BJ (cell line): ENCODE measurements around the gene C20orf204. TPM values are rescaled to one million over a fixed set of nuclear protein-coding genes. Genes with fewer than 3 reads are reported as not detected.

Experiments used
- CTCF ChIA-PET: fragments of 350-600 bp; formaldehyde crosslinking; extraction: SDS; loops from one replicate; lab custom pipeline; 2021; ENCODE audit warnings: antibody characterized with exemption, inconsistent platforms; lab: Yijun Ruan, JAX
- POLR2A ChIA-PET: fragments of 300-600 bp; sonication (Branson Sonifier 250); formaldehyde crosslinking; extraction: SDS; loops from one replicate; lab custom pipeline; 2021; ENCODE audit warnings: antibody characterized with exemption; lab: Charles Lee
- DNase-seq: peaks from one replicate; pipeline ENCODE4 v3.0.0-alpha.2; 2011; ENCODE audit warnings: low read depth
- H3K27me3 ChIP-seq: 2 replicates; pipeline ENCODE4 v1.6.0; 2011; ENCODE audit warnings: low read length; ENCODE audit not compliant: control insufficient read depth, insufficient read depth
- H3K36me3 ChIP-seq: 2 replicates; pipeline ENCODE4 v1.5.1; 2011; ENCODE audit warnings: low read length; ENCODE audit not compliant: control insufficient read depth, insufficient read depth
- H3K4me3 ChIP-seq: 2 replicates; pipeline ENCODE4 v1.5.1; 2011; ENCODE audit warnings: low read depth, mild to moderate bottlenecking, control low read depth, low read length
- polyA plus RNA-seq: library from polyadenylated mRNA; depleted of rRNA; stranded (reverse); fragments of >200 nt; gene quantifications from 2 replicates; pipeline ENCODE4 v1.2.3, GENCODE V29; 2011
- TF ChIP-seq, protein P1 (sequence below): IDR thresholded peaks from 2 replicates; pipeline ENCODE4 v1.5.1; 2011; ENCODE audit warnings: low read depth, mild to moderate bottlenecking, control low read depth, inconsistent platforms, low read length, moderate library complexity; ENCODE audit not compliant: insufficient read depth

Gene C20orf204
- polyA plus RNA-seq, 1 experiment = 0.05 TPM

DNA sequence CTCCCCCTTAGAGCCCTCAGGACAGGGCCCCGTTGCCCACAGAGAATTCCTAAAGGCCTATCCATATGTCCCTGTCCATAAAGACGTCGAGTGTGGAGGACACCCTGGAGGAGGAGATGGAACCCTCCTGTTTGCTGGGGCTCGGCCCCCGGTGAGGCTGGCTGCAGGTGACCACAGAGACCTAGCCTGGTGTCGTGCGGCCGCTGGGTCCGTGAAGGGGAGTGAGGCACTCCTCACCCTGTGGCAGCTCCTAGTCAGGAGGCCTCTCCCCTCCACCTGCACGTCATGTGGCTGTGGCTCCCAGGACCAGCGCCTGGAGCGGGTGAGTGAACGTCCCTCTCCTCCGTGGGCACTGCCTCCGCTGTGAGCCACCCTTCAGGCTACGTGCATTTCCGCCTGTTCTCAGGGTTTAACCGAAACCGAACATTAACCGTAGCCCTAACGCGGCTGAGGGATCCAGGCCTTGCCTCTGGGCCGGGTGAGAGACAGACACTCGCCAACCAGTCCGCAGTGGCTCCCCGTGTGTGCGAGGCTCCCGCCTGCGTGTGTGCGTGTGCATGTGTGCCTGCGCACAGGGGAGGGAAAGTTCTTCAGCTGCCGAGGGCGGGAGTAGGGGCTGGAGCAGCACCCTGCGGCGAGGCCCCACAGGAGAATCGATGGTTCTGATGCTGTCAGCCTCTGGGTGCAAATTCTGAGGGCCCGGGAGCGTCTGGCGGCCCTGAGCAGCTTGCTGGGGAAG is 21.1 kb downstream of the C20orf204 start:
- peaks cover 5% of the 10 kb centered on the region; the same call in 1 of the 2 replicates for H3K27me3 ChIP-seq
- CTCF ChIA-PET = interaction anchor here (0.7 to 8.0 kb wide), 10 partner anchors 10 to 192 kb away, joined by 3 to 76 read pairs (median 6); partner anchors contain the start of genes C20orf204, PRPF6, SAMD10 and TPD52L2
- DNase-seq = no peak
- H3K4me3 ChIP-seq = no peak overlapping the region
- POLR2A ChIA-PET = no interaction called here
- no peaks in the 10 kb centered on the region for H3K36me3 ChIP-seq
- TF ChIP-seq, protein P1, sequence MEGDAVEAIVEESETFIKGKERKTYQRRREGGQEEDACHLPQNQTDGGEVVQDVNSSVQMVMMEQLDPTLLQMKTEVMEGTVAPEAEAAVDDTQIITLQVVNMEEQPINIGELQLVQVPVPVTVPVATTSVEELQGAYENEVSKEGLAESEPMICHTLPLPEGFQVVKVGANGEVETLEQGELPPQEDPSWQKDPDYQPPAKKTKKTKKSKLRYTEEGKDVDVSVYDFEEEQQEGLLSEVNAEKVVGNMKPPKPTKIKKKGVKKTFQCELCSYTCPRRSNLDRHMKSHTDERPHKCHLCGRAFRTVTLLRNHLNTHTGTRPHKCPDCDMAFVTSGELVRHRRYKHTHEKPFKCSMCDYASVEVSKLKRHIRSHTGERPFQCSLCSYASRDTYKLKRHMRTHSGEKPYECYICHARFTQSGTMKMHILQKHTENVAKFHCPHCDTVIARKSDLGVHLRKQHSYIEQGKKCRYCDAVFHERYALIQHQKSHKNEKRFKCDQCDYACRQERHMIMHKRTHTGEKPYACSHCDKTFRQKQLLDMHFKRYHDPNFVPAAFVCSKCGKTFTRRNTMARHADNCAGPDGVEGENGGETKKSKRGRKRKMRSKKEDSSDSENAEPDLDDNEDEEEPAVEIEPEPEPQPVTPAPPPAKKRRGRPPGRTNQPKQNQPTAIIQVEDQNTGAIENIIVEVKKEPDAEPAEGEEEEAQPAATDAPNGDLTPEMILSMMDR = no peak

DNA sequence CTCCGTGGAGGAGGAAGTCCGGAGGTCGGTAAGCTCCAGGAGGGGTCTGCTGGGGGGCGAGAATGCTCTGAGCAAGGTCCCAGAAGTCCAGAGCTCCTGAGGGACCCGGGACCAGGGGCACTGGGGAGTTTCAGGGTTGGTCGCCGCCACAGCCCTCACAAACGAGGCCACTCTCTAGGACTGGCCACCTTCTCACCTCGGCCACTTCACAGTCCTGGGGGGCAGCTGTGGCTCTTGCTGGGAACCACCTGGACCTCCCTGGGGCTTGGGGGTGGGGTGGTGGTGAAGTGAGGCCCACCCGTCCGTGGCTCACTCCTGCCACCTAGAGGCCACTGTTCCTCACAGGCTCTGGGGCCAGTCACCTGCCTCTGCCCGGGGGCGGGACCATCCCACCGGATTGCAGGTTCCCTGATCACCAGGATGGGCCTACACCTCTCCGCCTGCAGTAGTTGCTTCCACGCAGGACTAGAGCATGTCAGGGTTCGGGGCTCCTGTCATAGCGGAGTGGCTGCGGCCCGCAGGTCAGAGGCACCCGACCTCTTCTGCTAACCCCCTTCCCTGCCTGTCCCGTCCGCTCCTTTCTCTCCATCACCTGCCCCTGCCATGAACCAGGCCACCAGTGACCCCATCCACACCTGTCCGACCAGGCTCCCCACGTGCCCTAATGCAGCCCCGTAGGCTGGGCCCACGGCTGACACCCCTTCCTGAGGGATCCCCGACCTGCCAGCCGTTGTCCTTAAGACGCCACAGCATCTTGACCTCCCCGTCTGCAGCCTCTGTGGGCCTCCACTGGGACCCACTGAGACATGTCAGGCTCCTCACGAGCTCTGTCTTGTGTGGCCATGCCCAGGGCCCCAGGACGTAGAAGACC is 21.9 kb downstream of the C20orf204 start:
- POLR2A ChIA-PET = no interaction called here
- CTCF ChIA-PET = interaction anchor here (0.7 to 8.0 kb wide), 14 partner anchors 10 to 193 kb away, joined by 3 to 76 read pairs (median 6); partner anchors contain the start of genes C20orf204, PRPF6, SAMD10 and TPD52L2
- Histone ChIP-seq H3K4me3 (no peak overlapping the region), H3K36me3 (no peaks in the 10 kb centered on the region), H3K27me3 (peaks cover 1% of the 10 kb centered on the region; the same call in 1 of the 2 replicates)
- no peak for DNase-seq
- TF ChIP-seq, protein P1 = peak; percentile 93

DNA sequence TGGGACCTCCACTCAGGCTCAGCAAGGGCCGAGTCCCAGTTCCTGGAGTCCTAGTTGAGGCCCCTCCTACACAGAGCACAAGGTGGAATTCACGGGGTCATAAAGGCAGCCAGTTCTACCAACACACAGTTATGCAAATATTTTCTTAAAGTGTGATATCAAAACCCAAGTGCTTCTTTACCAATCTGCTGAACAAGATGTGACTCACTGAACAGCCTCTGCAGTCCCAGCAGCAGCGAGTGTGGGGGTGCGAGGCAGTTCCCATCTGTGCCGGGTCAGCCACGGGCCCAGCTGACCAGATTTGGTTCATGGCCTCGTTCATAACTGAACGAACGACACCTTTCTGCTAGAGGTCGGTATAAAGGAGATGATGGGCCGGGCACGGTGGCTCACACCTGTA is 22.6 kb downstream of the C20orf204 start:
- no peak for DNase-seq
- Histone ChIP-seq H3K27me3 (no peaks in the 10 kb centered on the region; the same call in 1 of the 2 replicates), H3K36me3 (no peaks in the 10 kb centered on the region), H3K4me3 (no peak overlapping the region)
- TF ChIP-seq, protein P1 = no peak
- CTCF ChIA-PET = interaction anchor here (0.9 to 8.0 kb wide), 7 partner anchors 8 to 78 kb away, joined by 3 to 76 read pairs (median 4); partner anchors contain the start of genes PRPF6 and SOX18
- POLR2A ChIA-PET = no interaction called here

DNA sequence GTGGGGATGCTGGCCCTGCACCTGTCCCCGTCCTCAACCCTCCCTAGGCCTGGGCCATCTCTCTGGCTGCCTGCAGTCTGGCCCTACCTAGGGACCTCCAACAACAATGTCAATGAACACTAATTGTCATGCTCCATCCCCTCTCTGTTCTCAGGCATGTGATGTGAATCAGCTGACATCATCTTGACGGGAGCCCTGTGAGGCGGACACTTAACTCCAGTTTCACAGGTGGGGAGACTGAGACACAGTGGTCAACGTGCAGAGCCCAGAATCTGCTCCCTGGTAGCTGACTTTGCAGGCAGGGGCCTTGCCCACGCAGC is 26.3 kb downstream of the C20orf204 start:
- H3K4me3 ChIP-seq = peak overlapping the region; percentile 51
- H3K36me3 ChIP-seq = no peaks in the 10 kb centered on the region
- no peaks in the 10 kb centered on the region for H3K27me3 ChIP-seq
- TF ChIP-seq, protein P1 = no peak
- ChIA-PET POLR2A (no interaction called here), CTCF (interaction anchor here (0.8 to 2.7 kb wide), 5 partner anchors 9 to 525 kb away, joined by 3 to 21 read pairs (median 4); partner anchors contain the start of gene OPRL1)
- DNase-seq = no peak
